Neuronal stem cell (in vitro differentiated cells): ENCODE results near the gene KIAA1328.

Experiments
- DNase-seq: peaks from one replicate; pipeline ENCODE4 v3.0.0-alpha.2; 2013; ENCODE audit warnings: low spot score
- H2AFZ ChIP-seq: one replicate; pipeline ENCODE4 v1.6.1; 2013; ENCODE audit warnings: mild to moderate bottlenecking, low read length, inconsistent platforms
- H2AK5ac ChIP-seq: 2 replicates; pipeline ENCODE4 v1.6.1; 2013; ENCODE audit warnings: low read depth, mild to moderate bottlenecking, inconsistent platforms, low read length, moderate library complexity, mixed read lengths
- H2BK120ac ChIP-seq: 2 replicates; pipeline ENCODE4 v1.6.1; 2013; ENCODE audit warnings: low read depth, mild to moderate bottlenecking, inconsistent platforms, low read length, moderate library complexity, mixed read lengths
- H2BK12ac ChIP-seq: one replicate; pipeline ENCODE4 v1.6.1; 2013; ENCODE audit warnings: low read length, inconsistent platforms
- H2BK15ac ChIP-seq: 2 replicates; pipeline ENCODE4 v1.6.1; 2013; ENCODE audit warnings: mild to moderate bottlenecking, low read length, inconsistent platforms, mixed read lengths
- H2BK5ac ChIP-seq: one replicate; pipeline ENCODE4 v1.6.1; 2013; ENCODE audit warnings: inconsistent platforms, mild to moderate bottlenecking, low read length, moderate library complexity
- H3K14ac ChIP-seq: one replicate; pipeline ENCODE4 v1.6.1; 2013; ENCODE audit warnings: low read length, inconsistent platforms
- H3K18ac ChIP-seq: 2 replicates; pipeline ENCODE4 v1.6.1; 2013; ENCODE audit warnings: low read length, inconsistent platforms
- H3K23ac ChIP-seq: 2 replicates; pipeline ENCODE4 v1.6.1; 2013; ENCODE audit warnings: low read depth, mild to moderate bottlenecking, mixed read lengths, low read length, inconsistent platforms; ENCODE audit not compliant: poor library complexity
- H3K27ac ChIP-seq: replicated peaks from 3 replicates; pipeline ENCODE4 v1.5.1; 2013; ENCODE audit warnings: low read length, inconsistent platforms
- H3K27me3 ChIP-seq, 3 experiments: 2 replicates each; pipeline ENCODE4 v1.6.1; 2013; ENCODE audit warnings: low read length in 3 of 3, mild to moderate bottlenecking in 2 of 3, inconsistent platforms in 1 of 3, low read depth in 1 of 3, mixed read lengths in 1 of 3, moderate library complexity in 1 of 3; ENCODE audit not compliant: control insufficient read depth in 3 of 3, insufficient read depth in 3 of 3
- H3K36me3 ChIP-seq, 2 donors: replicated peaks in 1 of 2; 2 replicates each; pipeline ENCODE4 v1.6.1; 2013; ENCODE audit warnings: low read length in 2 of 2; ENCODE audit not compliant: control insufficient read depth in 2 of 2, insufficient read depth in 2 of 2
- H3K4ac ChIP-seq: 2 replicates; pipeline ENCODE4 v1.6.1; 2013; ENCODE audit warnings: inconsistent platforms, mild to moderate bottlenecking, low read length, moderate library complexity
- H3K4me1 ChIP-seq, 2 donors: 1 replicate in 1 of 2; 2 replicates in 1 of 2; pipeline ENCODE4 v1.6.1; 2013; ENCODE audit warnings: low read length in 2 of 2, low read depth in 1 of 2; ENCODE audit not compliant: control insufficient read depth in 2 of 2, insufficient read depth in 1 of 2
- H3K4me2 ChIP-seq: one replicate; pipeline ENCODE4 v1.6.1; 2013; ENCODE audit warnings: mild to moderate bottlenecking, low read length, inconsistent platforms; ENCODE audit not compliant: insufficient read depth, poor library complexity, severe bottlenecking
- H3K4me3 ChIP-seq, 2 donors: 2 replicates each; pipeline ENCODE4 v1.5.1; 2013; ENCODE audit warnings: low read length in 2 of 2, mild to moderate bottlenecking in 2 of 2, inconsistent platforms in 1 of 2, moderate library complexity in 1 of 2
- H3K79me1 ChIP-seq: one replicate; pipeline ENCODE4 v1.6.1; 2013; ENCODE audit warnings: low read depth, mild to moderate bottlenecking, inconsistent platforms, low read length, moderate library complexity
- H3K9ac ChIP-seq: one replicate; pipeline ENCODE4 v1.6.1; 2013; ENCODE audit warnings: mild to moderate bottlenecking, low read depth, low read length, inconsistent platforms; ENCODE audit not compliant: poor library complexity
- H3K9me3 ChIP-seq, 2 donors: replicated peaks in 1 of 2; 2 replicates each; pipeline versions ENCODE3 to v1.6.1; 2013; ENCODE audit warnings: low read length in 2 of 2, mild to moderate bottlenecking in 2 of 2, inconsistent platforms in 1 of 2, low read depth in 1 of 2, mixed read lengths in 1 of 2, moderate library complexity in 1 of 2; ENCODE audit not compliant: control insufficient read depth in 2 of 2, insufficient read depth in 1 of 2
- H4K8ac ChIP-seq: one replicate; pipeline ENCODE4 v1.6.1; 2013; ENCODE audit warnings: low read depth, mild to moderate bottlenecking, inconsistent platforms, low read length, moderate library complexity
- H4K91ac ChIP-seq: one replicate; pipeline ENCODE4 v1.6.1; 2013; ENCODE audit warnings: low read length, low read depth, mild to moderate bottlenecking, inconsistent platforms; ENCODE audit not compliant: poor library complexity
- WGBS, 2 donors: extraction: QIAGEN DNeasy Blood & Tissue Kit; methylation state at CpG; one replicate each; pipeline ENCODE4 v1.1.7; 2013; ENCODE audit warnings: missing lambda C conversion rate in 2 of 2, mixed read lengths in 1 of 2; ENCODE audit not compliant: insufficient read length in 2 of 2, insufficient replicate concordance in 1 of 2; ENCODE audit errors: extremely low coverage in 2 of 2; 5-methylcytosine and 5-hydroxymethylcytosine counted together

Gene KIAA1328

GRCh38 chr18:36897253-36897652 is 68.3 kb downstream of the KIAA1328 start:
- no peak overlapping the region for H2AK5ac ChIP-seq
- no peaks in the 10 kb centered on the region for H3K27me3 ChIP-seq
- no peak overlapping the region for H2BK15ac ChIP-seq
- H3K4ac ChIP-seq, result no peak overlapping the region
- H2BK12ac ChIP-seq, result no peak overlapping the region
- H4K91ac ChIP-seq, result no peak overlapping the region
- no peaks in the 10 kb centered on the region for H3K79me1 ChIP-seq
- no CpG with 5 or more reads among the region's 1 CpG for WGBS, 2 donors
- no peak overlapping the region for H3K18ac ChIP-seq
- H3K4me1 ChIP-seq, result no peaks in the 10 kb centered on the region
- no peak overlapping the region for H4K8ac ChIP-seq
- no peak overlapping the region for H2BK5ac ChIP-seq
- H3K9me3 ChIP-seq, result peaks cover 0 to 14% of the 10 kb centered on the region in 2 donors
- no peak overlapping the region for H3K4me2 ChIP-seq
- H3K23ac ChIP-seq, result no peak overlapping the region
- H3K36me3 ChIP-seq, result no peaks in the 10 kb centered on the region
- no peak overlapping the region for H3K9ac ChIP-seq
- DNase-seq, result no peak
- H2AFZ ChIP-seq, result no peak overlapping the region
- H3K4me3 ChIP-seq, result no peak overlapping the region
- no peak overlapping the region for H3K14ac ChIP-seq
- H2BK120ac ChIP-seq, result no peak overlapping the region
- no peak overlapping the region for H3K27ac ChIP-seq

- no peak overlapping the region for H3K4me2 ChIP-seq
- H2BK5ac ChIP-seq, result no peak overlapping the region
- no peaks in the 10 kb centered on the region for H3K79me1 ChIP-seq
- H2BK15ac ChIP-seq, result no peak overlapping the region
- no peak overlapping the region for H3K27ac ChIP-seq
- H2AFZ ChIP-seq, result no peak overlapping the region
- no peak overlapping the region for H3K4me3 ChIP-seq
- no peak overlapping the region for H3K9ac ChIP-seq
- peaks cover 0 to 14% of the 10 kb centered on the region in 2 donors for H3K9me3 ChIP-seq
- H2BK12ac ChIP-seq, result no peak overlapping the region
- H3K36me3 ChIP-seq, result no peaks in the 10 kb centered on the region
- no peak overlapping the region for H4K8ac ChIP-seq
- no peak for DNase-seq
- H3K14ac ChIP-seq, result no peak overlapping the region
- no peak overlapping the region for H2BK120ac ChIP-seq
- no CpG with 5 or more reads among the region's 3 CpGs for WGBS, 2 donors
- no peak overlapping the region for H3K18ac ChIP-seq
- H3K23ac ChIP-seq, result no peak overlapping the region
- H3K4me1 ChIP-seq, result no peaks in the 10 kb centered on the region
- no peaks in the 10 kb centered on the region for H3K27me3 ChIP-seq
- no peak overlapping the region for H2AK5ac ChIP-seq
- H4K91ac ChIP-seq, result no peak overlapping the region
- no peak overlapping the region for H3K4ac ChIP-seq
These were observed 70.4 kb downstream of the KIAA1328 start for GRCh38 chr18:36899289-36899688.

- WGBS, 2 donors, result no CpG with 5 or more reads among the region's 4 CpGs
- Histone ChIP-seq H2AFZ (no peak overlapping the region), H2BK120ac (no peak overlapping the region), H3K4ac (no peak overlapping the region), H4K91ac (no peak overlapping the region), H3K4me2 (no peak overlapping the region), H3K36me3 (no peaks in the 10 kb centered on the region), H3K79me1 (no peaks in the 10 kb centered on the region), H3K27me3 (no peaks in the 10 kb centered on the region), H3K14ac (no peak overlapping the region), H2AK5ac (no peak overlapping the region), H2BK5ac (no peak overlapping the region), H3K23ac (no peak overlapping the region), H3K4me1 (no peaks in the 10 kb centered on the region), H3K18ac (no peak overlapping the region), H2BK12ac (no peak overlapping the region), H3K27ac (no peak overlapping the region), H3K9ac (no peak overlapping the region), H2BK15ac (no peak overlapping the region), H4K8ac (no peak overlapping the region), H3K9me3 (peaks cover 0 to 14% of the 10 kb centered on the region in 2 donors), H3K4me3 (no peak overlapping the region)
- DNase-seq, result no peak
These were observed 71.5 kb downstream of the KIAA1328 start for GRCh38 chr18:36900466-36900865.

- no peak for DNase-seq
- Histone ChIP-seq H3K4me1 (no peaks in the 10 kb centered on the region), H2BK120ac (no peak overlapping the region), H2BK5ac (no peak overlapping the region), H3K79me1 (no peaks in the 10 kb centered on the region), H3K4me2 (no peak overlapping the region), H3K4ac (no peak overlapping the region), H3K27ac (no peak overlapping the region), H4K8ac (no peak overlapping the region), H2BK15ac (no peak overlapping the region), H3K23ac (no peak overlapping the region), H4K91ac (no peak overlapping the region), H3K27me3 (no peaks in the 10 kb centered on the region), H3K36me3 (no peaks in the 10 kb centered on the region), H3K9ac (no peak overlapping the region), H2AK5ac (no peak overlapping the region), H3K9me3 (peaks cover 0 to 14% of the 10 kb centered on the region in 2 donors), H3K14ac (no peak overlapping the region), H3K4me3 (no peak overlapping the region), H2AFZ (no peak overlapping the region), H3K18ac (no peak overlapping the region), H2BK12ac (no peak overlapping the region)
- WGBS, 2 donors, result no CpG with 5 or more reads among the region's 1 CpG
These were observed 72.4 kb downstream of the KIAA1328 start for GRCh38 chr18:36901277-36901701.
